Measurements from ENCODE around the gene B3GNT4. TPM values are rescaled to one million over a fixed set of nuclear protein-coding genes. Genes with fewer than 3 reads are reported as not detected.

Gene B3GNT4
- total RNA-seq, 1 donor from 2014 or later, result not detected

Other genes starting within 250 kb of the B3GNT4 start
- gene BCL7A, start 181.8 kb upstream of the B3GNT4 start, total RNA-seq, result 5.2 TPM
- 19.0 TPM for gene MLXIP, start 125.0 kb upstream of the B3GNT4 start, total RNA-seq
- gene IL31, start 29.5 kb upstream of the B3GNT4 start, total RNA-seq, result not detected
- gene LRRC43, start 20.6 kb upstream of the B3GNT4 start, total RNA-seq, result 0.35 TPM
- 22.8 TPM for gene DIABLO, start 22.3 kb downstream of the B3GNT4 start, total RNA-seq
- 8.4 TPM for gene VPS33A, start 62.8 kb downstream of the B3GNT4 start, total RNA-seq
- 38.9 TPM for gene CLIP1, start 219.0 kb downstream of the B3GNT4 start, total RNA-seq

Data from left lobe of liver (tissue), 1 donor.